Measurements from ENCODE around the gene L3MBTL1. TPM values are rescaled to one million over a fixed set of nuclear protein-coding genes. Genes with fewer than 3 reads are reported as not detected.

The L3MBTL1 gene
- 1.1 to 1.9 TPM (median 1.4 TPM) in 5 replicates for total RNA-seq (2022; extraction: Qiagen RNA extraction)

DNA sequence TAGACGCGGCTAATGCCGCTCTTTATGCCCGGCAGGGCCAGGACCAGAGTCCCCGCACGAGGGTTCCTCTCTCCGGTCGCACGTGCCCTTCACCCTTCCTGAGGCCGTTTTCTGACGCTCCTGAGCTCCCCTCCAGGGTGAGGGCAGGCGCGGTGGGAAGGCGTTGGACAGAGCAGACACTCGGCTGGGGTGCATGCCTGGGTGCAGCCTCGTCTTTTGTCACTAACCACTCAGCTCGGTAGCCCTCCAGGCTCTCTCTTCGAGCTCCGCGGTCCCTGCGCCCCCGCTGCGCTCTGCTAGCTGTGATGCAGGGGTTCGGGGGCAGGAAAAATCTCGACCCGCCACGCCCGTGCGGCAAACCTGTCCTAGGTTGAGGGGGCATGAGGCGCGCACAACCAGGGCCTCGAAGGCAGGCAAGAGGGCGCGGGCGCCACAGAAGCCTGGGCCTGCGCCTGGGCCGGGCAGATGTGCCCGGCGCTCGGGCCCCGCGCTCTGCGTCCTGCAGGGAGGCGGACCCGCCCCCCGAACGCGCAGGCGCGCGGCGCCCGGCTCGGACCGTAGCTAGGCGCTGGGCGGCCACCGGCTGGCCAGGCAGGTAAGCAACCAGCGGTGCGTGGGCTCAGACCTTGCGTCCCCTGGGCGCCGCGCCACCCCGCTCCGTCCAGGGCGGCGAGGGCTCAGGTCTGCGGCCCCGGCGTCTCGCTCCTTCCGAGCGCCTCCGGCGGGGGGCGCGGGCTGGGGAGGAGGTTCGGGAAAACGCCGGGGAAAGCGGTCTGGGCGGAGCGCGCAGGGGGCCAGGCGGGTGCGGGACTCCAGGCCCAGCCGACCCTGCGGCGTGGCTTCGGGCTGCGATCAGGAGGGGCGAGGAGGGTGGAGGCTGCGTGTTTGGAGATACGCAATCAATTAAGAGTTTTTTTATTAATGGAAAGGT, at the start of gene L3MBTL1:
TSS of gene L3MBTL1 (plus strand) at position 548 of the 931 bp plus-strand sequence. CDS start 5,807 bp downstream, outside the sequence.

DNA sequence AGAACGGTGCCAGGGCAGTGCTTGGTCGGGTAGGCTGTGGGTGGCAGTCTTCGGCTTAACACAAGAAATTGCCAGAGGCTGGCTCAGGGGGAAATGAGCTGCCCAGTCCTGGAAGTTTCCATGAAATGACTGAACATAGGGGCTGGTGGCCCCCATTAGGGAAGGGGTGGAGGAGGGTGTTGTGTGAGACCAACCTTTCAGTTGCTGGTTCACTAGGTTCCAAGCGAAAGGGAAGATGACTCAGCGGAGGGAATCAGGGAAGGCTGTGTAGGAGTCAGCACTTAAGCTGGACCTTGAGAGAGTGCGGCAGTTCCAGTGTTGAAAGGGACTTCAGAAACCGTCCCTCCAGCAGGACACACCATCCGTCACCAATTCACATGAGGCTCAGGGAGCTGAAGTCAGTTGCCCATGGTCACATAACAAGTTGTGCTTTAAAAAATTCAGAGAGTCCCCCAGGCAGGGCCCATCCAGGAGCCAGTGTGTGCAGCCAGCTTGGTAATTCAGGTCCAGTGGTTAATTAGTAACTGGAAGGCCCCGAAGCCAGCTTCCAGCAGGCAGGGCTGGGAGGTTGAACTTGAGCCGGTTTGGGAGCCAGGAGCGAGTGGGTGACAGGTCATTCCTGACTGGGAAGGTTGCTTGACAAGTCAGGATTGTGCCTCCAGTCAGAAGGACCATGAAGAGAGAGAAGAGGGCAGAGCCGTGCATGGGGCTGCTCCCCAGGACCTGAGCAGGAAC, 51.1 kb downstream of the L3MBTL1 start, which contains the start of gene SGK2:
TSS of gene SGK2 (plus strand) at position 616 of the 735 bp plus-strand sequence. CDS start 7,469 bp downstream, outside the sequence.

DNA sequence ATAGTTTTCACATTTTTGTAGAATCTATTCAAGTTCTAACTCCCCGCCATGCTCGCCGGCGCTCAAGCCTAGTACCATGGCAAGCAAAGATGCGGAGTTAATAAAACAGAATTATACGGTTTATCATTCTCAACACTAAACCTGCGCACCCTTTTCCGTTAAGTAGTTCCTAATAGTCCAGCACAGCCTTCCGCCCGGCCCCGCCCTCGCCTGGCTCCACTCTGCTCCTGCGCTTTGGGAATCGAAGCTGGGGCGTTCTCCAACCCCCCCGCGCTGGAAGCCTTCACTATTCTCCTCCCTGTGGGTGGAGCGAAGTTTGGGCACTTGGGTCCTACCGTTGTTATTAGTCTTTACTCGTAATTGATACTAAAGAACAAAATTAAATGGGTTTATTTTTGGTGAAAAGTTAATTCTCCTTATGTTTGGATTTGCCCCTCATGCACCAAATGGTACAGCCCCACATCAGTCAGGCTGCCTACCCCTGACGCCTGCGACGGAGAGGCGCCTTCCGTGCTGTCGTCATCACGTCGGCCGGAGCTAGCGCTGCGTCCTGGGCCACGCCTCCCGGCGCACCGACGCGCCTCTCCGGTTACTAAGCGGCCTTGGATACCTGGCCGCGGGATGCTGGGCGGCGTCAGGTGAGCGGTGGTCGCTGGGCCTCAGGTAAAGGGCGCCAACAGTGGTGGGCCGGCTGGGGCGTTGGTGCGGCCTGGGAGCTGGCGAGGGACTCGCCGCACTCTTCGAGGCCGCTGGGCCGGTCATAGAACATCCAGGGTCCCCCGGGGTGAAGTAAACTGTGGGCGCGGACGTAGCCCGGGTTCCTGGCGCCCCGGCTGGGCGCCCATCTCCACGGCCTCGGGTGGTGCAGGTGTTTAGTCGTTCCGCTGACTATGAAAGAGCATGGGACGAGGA, 83.2 kb downstream of the L3MBTL1 start, which contains the start of gene IFT52:
TSS of gene IFT52 (plus strand) at position 546 of the 912 bp plus-strand sequence. CDS start 3,762 bp downstream, outside the sequence.

Other genes starting within 250 kb of the L3MBTL1 start
- 104 to 111 TPM (median 104 TPM) in 5 replicates for gene SRSF6, start 49.8 kb upstream of the L3MBTL1 start, total RNA-seq (2022; extraction: Qiagen RNA extraction)
- 7.1 to 8.2 TPM (median 7.7 TPM) in 5 replicates for gene SGK2, start 51.3 kb downstream of the L3MBTL1 start, total RNA-seq (2022; extraction: Qiagen RNA extraction)
- 28.4 to 33.5 TPM (median 29.3 TPM) in 5 replicates for gene IFT52, start 83.2 kb downstream of the L3MBTL1 start, total RNA-seq (2022; extraction: Qiagen RNA extraction)
- 71.5 to 82.4 TPM (median 76.0 TPM) in 5 replicates for gene MYBL2, start 159.4 kb downstream of the L3MBTL1 start, total RNA-seq (2022; extraction: Qiagen RNA extraction)
- gene GTSF1L, start 219.3 kb downstream of the L3MBTL1 start, total RNA-seq (2022; extraction: Qiagen RNA extraction), result not detected in 5 replicates

Measured in A549 treated with CORT108297 at 1 μM for 4 hours (cell line).